ENCODE results near the gene PARD6G.

The PARD6G gene

DNA sequence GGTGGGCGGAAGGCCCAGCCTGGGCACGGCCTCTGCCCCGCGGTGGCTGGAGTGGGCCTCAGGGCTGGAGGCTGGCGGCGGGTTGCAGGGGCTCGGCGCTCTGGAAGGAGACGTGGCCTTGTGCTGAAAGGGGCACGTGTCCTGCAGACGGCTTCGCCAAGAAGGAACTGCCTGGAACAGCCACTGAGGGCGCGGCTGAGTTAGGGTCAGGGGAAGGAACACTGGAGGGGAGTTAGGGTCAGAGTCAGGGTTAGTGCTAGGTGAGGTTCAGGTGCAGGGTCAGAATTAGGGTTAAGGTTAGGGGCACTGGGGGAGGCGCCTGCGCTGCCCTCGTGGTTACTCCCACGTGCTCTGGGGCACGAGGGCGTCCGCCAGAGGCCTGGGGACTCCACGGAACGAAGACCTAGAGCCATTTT, 139.2 kb downstream of the PARD6G start:
- Histone ChIP-seq H3K36me3 (ENCODE audit: control insufficient read depth, insufficient read depth, low read length, severe bottlenecking) (no peaks in the 10 kb centered on the region), H3K9me3 (ENCODE audit: control insufficient read depth, low read length) (no peaks in the 10 kb centered on the region), H3K4me1 (ENCODE audit: control insufficient read depth, insufficient read depth, low read length) (peaks cover 25% of the 10 kb centered on the region), H3K4me3 (ENCODE audit: low read length) (no peak overlapping the region), H3K9ac (ENCODE audit: low read length) (no peak overlapping the region), H3K27me3 (replicated peaks; ENCODE audit: control insufficient read depth, insufficient read depth, low read length) (no peaks in the 10 kb centered on the region)
- DNase-seq (ENCODE audit: low read depth): no peak

DNA sequence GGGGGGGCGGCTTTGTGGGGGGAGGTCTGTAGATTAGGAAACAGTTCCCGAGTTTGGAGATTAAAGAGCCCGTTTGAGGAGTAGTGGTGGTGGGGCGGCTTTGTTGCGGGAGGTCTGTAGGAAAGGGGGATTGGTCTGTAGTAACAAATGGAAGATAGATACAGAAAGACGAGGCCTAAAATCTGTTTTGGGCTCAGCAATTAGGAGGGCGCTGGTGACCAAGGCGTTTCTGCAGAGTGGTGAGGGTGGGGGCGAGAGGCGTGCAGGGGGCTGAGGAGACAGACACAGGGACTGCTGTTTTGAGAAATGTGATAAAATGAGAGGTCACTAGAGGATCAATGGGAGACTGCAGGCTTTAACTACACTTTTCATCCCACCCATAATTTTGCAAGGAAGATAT, 139.9 kb downstream of the PARD6G start:
- Histone ChIP-seq H3K27me3 (replicated peaks; ENCODE audit: control insufficient read depth, insufficient read depth, low read length) (no peaks in the 10 kb centered on the region), H3K9ac (ENCODE audit: low read length) (no peak overlapping the region), H3K36me3 (ENCODE audit: control insufficient read depth, insufficient read depth, low read length, severe bottlenecking) (no peaks in the 10 kb centered on the region), H3K9me3 (ENCODE audit: control insufficient read depth, low read length) (no peaks in the 10 kb centered on the region), H3K4me3 (ENCODE audit: low read length) (no peak overlapping the region), H3K4me1 (ENCODE audit: control insufficient read depth, insufficient read depth, low read length) (peaks cover 28% of the 10 kb centered on the region)
- DNase-seq (ENCODE audit: low read depth): no peak
